HL-60 (cell line): Measurements from ENCODE around the gene ADAMTS12.

Experiments
- DNase-seq, 2 experiments: peaks; one replicate each; pipeline ENCODE4 v3.0.0-alpha.2; 2010 to 2020; ENCODE audit warnings: low read depth in 1 of 2, low spot score in 1 of 2
- H3K27ac ChIP-seq: fragments of 250-450 bp; sonication (Bioruptor Pico); replicated peaks from 2 replicates; pipeline ENCODE4 v1.5.1; 2020; ENCODE audit warnings: mild to moderate bottlenecking, moderate library complexity
- H3K27me3 ChIP-seq: fragments of 250-450 bp; sonication (Bioruptor Pico); 2 replicates; pipeline ENCODE4 v1.5.1; 2021; ENCODE audit warnings: mild to moderate bottlenecking, moderate library complexity; ENCODE audit not compliant: insufficient read depth, poor library complexity, severe bottlenecking
- H3K4me3 ChIP-seq: replicated peaks from 2 replicates; pipeline ENCODE4 v1.5.1; 2011; ENCODE audit warnings: mild to moderate bottlenecking, control low read depth, low read length; ENCODE audit not compliant: insufficient read depth
- CTCF ChIP-seq: IDR thresholded peaks from one replicate; pipeline ENCODE4 v1.5.1; 2011; ENCODE audit warnings: low read length, control low read depth, inconsistent platforms; ENCODE audit not compliant: insufficient read depth
- GABPA ChIP-seq: IDR thresholded peaks from 2 replicates; pipeline ENCODE4 v1.6.1; 2012; ENCODE audit warnings: low read depth
- POLR2AphosphoS5 ChIP-seq: IDR thresholded peaks from 2 replicates; pipeline ENCODE4 v1.6.1; 2012; ENCODE audit warnings: low read depth
- REST ChIP-seq: IDR thresholded peaks from 2 replicates; pipeline ENCODE4 v1.6.1; 2012; ENCODE audit warnings: low read depth; ENCODE audit not compliant: insufficient replicate concordance
- SPI1 ChIP-seq: IDR thresholded peaks from 2 replicates; pipeline ENCODE4 v1.6.1; 2012; ENCODE audit warnings: low read depth, mild to moderate bottlenecking, borderline replicate concordance
- long read RNA-seq: library from polyadenylated mRNA; unstranded; transcript quantifications from one replicate; pipeline ENCODE4 v2.0.0, GENCODE V29; 2020

Gene ADAMTS12
- long read RNA-seq, partial matches to known transcripts, result 0 of 2 reads
- long read RNA-seq, other reads (novel, unspliced or antisense), result 2 of 2 reads

GRCh38 chr5:33891788-33892619 lies at the start of gene ADAMTS12:
Gene ADAMTS12, minus strand, starts transcription at chr5:33891990. Its CDS starts 134 bp downstream, at chr5:33891856.
- no peak for DNase-seq
- peaks cover 35% of the 10 kb centered on the region for H3K27me3 ChIP-seq
- H3K27ac ChIP-seq, result no peak within 1 kb of the TSS
- H3K4me3 ChIP-seq, result no peak within 1 kb of the TSS
- TF ChIP-seq REST, result no peak
- TF ChIP-seq SPI1, result no peak
- TF ChIP-seq GABPA, result no peak
- TF ChIP-seq CTCF, result no peak
- no peak for TF ChIP-seq POLR2AphosphoS5

GRCh38 chr5:33941090-33941489 lies 49.3 kb upstream of the ADAMTS12 start:
- no peak for TF ChIP-seq SPI1
- no peak for TF ChIP-seq GABPA
- H3K4me3 ChIP-seq, result no peak overlapping the region
- no peak overlapping the region for H3K27ac ChIP-seq
- DNase-seq, result no peak
- H3K27me3 ChIP-seq, result peaks cover 26% of the 10 kb centered on the region

- H3K27me3 ChIP-seq, result peaks cover 30% of the 10 kb centered on the region
- no peak overlapping the region for H3K27ac ChIP-seq
- H3K4me3 ChIP-seq, result no peak overlapping the region
- TF ChIP-seq REST (no peak), SPI1 (no peak)
- DNase-seq, result no peak
These were observed 47.9 kb upstream of the ADAMTS12 start for GRCh38 chr5:33939556-33940262.

GRCh38 chr5:33938881-33939280 lies 47.1 kb upstream of the ADAMTS12 start:
- no peak overlapping the region for H3K4me3 ChIP-seq
- no peak for DNase-seq
- H3K27ac ChIP-seq, result no peak overlapping the region
- H3K27me3 ChIP-seq, result peaks cover 30% of the 10 kb centered on the region
- no peak for TF ChIP-seq SPI1
- TF ChIP-seq GABPA, result no peak
- no peak for TF ChIP-seq REST
- no peak for TF ChIP-seq POLR2AphosphoS5
- TF ChIP-seq CTCF, result no peak
